ENCODE results near the gene HVCN1.
"Not testable (repeated sequence)": the region's sequence is repeated elsewhere in the genome, so short reads cannot be mapped to it uniquely, and the experiment has no call there.

GRCh38 chr12:110654238-110654637 lies 34.7 kb downstream of the HVCN1 start:
- TF ChIP-seq POLR2A, TAF1 (IDR thresholded peaks at IDR 0.05; ENCODE audit: low read depth, low read length): not testable (repeated sequence)
